NCI-H748 (cell line): ENCODE data around the gene SMIM17.
"Not testable (repeated sequence)": the region's sequence is repeated elsewhere in the genome, so short reads cannot be mapped to it uniquely, and the experiment has no call there.

ENCODE experiments used
- DNase-seq: peaks from one replicate; lab custom pipeline; 2025; ENCODE audit not compliant: unreplicated experiment; lab: John Stamatoyannopoulos, UW

The SMIM17 gene

GRCh38 chr19:56654151-56654550 is 11.2 kb downstream of the SMIM17 start:
- DNase-seq, result no peak

GRCh38 chr19:56660381-56661107 is 17.6 kb downstream of the SMIM17 start:
- peak; percentile 79 for DNase-seq

GRCh38 chr19:56661248-56661647 is 18.3 kb downstream of the SMIM17 start:
- no peak for DNase-seq

- DNase-seq, result no peak
Measured at GRCh38 chr19:56663931-56664500, 21.1 kb downstream of the SMIM17 start.

- DNase-seq, result no peak
Measured at GRCh38 chr19:56664511-56664910, 21.6 kb downstream of the SMIM17 start.

- DNase-seq, result no peak
Measured at GRCh38 chr19:56667311-56667870, 24.4 kb downstream of the SMIM17 start.

GRCh38 chr19:56668676-56669075 is 25.7 kb downstream of the SMIM17 start:
- no peak for DNase-seq

- DNase-seq, result no peak
Measured at GRCh38 chr19:56670401-56670960, 27.5 kb downstream of the SMIM17 start.

GRCh38 chr19:56670961-56671612 is 28.1 kb downstream of the SMIM17 start:
- peak; percentile 61 for DNase-seq

GRCh38 chr19:56671613-56671994 is 28.6 kb downstream of the SMIM17 start, which contains the start of gene ZNF835:
Gene ZNF835 (minus strand): TSS chr19:56671757. CDS start chr19:56665198, 6,559 bp downstream.
- DNase-seq, result no peak

GRCh38 chr19:56672610-56673009 is 29.7 kb downstream of the SMIM17 start:
- not testable (repeated sequence) for DNase-seq

GRCh38 chr19:56678205-56678604 is 35.2 kb downstream of the SMIM17 start:
- no peak for DNase-seq

GRCh38 chr19:56681702-56682101 is 38.7 kb downstream of the SMIM17 start:
- DNase-seq, result peak; percentile 61

- DNase-seq, result no peak
Measured at GRCh38 chr19:56683116-56683515, 40.2 kb downstream of the SMIM17 start.

- no peak for DNase-seq
Measured at GRCh38 chr19:56687031-56687430, 44.1 kb downstream of the SMIM17 start.

GRCh38 chr19:56689198-56689597 is 46.2 kb downstream of the SMIM17 start:
- no peak for DNase-seq

GRCh38 chr19:56690670-56691069 is 47.7 kb downstream of the SMIM17 start:
- DNase-seq, result no peak

- peak; percentile 23 for DNase-seq
Measured at GRCh38 chr19:56692206-56692895, 49.4 kb downstream of the SMIM17 start.

GRCh38 chr19:56699552-56699951 is 56.6 kb downstream of the SMIM17 start:
- peak; percentile 68 for DNase-seq

- DNase-seq, result no peak
Measured at GRCh38 chr19:56701895-56702294, 58.9 kb downstream of the SMIM17 start.

- DNase-seq, result no peak
Measured at GRCh38 chr19:56705939-56706338, 63.0 kb downstream of the SMIM17 start.
